ENCODE data around the gene ALK. TPM values are rescaled to one million over a fixed set of nuclear protein-coding genes. Genes with fewer than 3 reads are reported as not detected.

The ALK gene
- total RNA-seq, 4 donors from 2014 or later, result 0.85 to 2.4 (median 1.8) TPM

- TF ChIP-seq CTCF (IDR thresholded peaks at IDR 0.05; ENCODE audit: low read depth), result no peak
These were observed 470.7 kb downstream of the ALK start for GRCh38 chr2:29450596-29451222.

GRCh38 chr2:29449499-29449898, 471.9 kb downstream of the ALK start:
- no peak for TF ChIP-seq CTCF (IDR thresholded peaks at IDR 0.05; ENCODE audit: low read depth)

GRCh38 chr2:29448096-29448688, 473.2 kb downstream of the ALK start:
- TF ChIP-seq CTCF (IDR thresholded peaks at IDR 0.05; ENCODE audit: low read depth), result no peak

- no peak for TF ChIP-seq CTCF (IDR thresholded peaks at IDR 0.05; ENCODE audit: low read depth)
These were observed 473.9 kb downstream of the ALK start for GRCh38 chr2:29447513-29447912.

GRCh38 chr2:29446847-29447246, 474.5 kb downstream of the ALK start:
- TF ChIP-seq CTCF (IDR thresholded peaks at IDR 0.05; ENCODE audit: low read depth), result no peak

GRCh38 chr2:29444150-29444549, 477.2 kb downstream of the ALK start:
- no peak for TF ChIP-seq CTCF (IDR thresholded peaks at IDR 0.05; ENCODE audit: low read depth)

GRCh38 chr2:29443627-29444026, 477.8 kb downstream of the ALK start:
- TF ChIP-seq CTCF (IDR thresholded peaks at IDR 0.05; ENCODE audit: low read depth), result no peak
